Fibroblast of pulmonary artery (primary cell): Measurements from ENCODE around the gene OR2G2.

Experiments
- DNase-seq: peaks from one replicate; pipeline ENCODE4 v3.0.0-alpha.2; 2010; ENCODE audit warnings: low read depth
- H3K4me3 ChIP-seq: replicated peaks from 2 replicates; pipeline ENCODE4 v1.5.1; 2011; ENCODE audit warnings: low read depth, mild to moderate bottlenecking, control low read depth, low read length, moderate library complexity
- CTCF ChIP-seq: IDR thresholded peaks from 2 replicates; pipeline ENCODE4 v1.5.1; 2011; ENCODE audit warnings: mild to moderate bottlenecking, control low read depth, low read length, inconsistent platforms; ENCODE audit errors: missing control alignments

The OR2G2 gene

DNA sequence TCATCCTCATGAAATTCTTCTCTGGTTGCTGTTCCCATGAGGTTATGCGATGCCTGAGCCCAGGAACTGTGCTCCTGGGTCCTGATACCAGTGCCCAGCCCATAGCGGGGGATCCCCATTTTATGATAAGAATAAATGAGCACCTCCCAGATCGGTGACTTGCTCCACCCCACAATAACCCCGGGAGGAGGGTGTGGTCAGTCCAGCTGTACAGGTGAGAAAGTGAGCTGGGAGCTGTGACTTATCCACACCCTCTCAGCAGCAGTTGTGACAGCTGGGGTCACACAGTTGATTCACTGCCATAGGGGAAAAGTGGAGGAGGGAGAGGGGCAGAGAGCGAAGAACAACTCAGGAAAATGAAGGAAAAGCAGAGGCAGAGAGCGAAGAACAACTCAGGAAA lies 50.6 kb downstream of the OR2G2 start:
- no peak overlapping the region for H3K4me3 ChIP-seq
- TF ChIP-seq CTCF, result no peak
- no peak for DNase-seq
